CD4-positive, alpha-beta T cell treated with Interleukin-17A for 4 hours (primary cell): ENCODE results near the gene ESF1.

Experiments used
- DNase-seq: peaks from one replicate; pipeline ENCODE4 v3.0.0-alpha.2; 2020; ENCODE audit warnings: mixed read lengths

ESF1 gene

GRCh38 chr20:13736436-13737191, 48.1 kb downstream of the ESF1 start:
- no peak for DNase-seq

GRCh38 chr20:13735826-13736225, 48.9 kb downstream of the ESF1 start:
- no peak for DNase-seq

DNA sequence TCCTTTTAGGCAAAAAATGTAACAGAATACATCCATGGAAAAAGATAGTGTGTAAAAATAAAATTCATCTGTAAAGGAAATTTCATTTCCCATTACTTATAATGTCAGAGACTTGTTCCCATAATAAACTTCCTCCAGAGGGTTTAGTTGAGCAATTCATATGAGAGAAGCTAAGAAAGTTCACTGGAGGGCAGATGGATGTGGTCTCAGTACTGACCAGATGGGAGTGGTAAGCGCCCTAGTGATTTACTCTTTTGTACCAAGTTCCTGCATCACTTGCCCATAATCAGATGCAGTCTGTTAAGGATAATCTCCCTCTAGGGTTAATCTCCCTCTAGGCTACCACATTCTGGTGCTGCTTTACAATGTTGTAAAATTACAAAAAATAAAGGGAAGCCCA, 61.7 kb downstream of the ESF1 start:
- DNase-seq = no peak

DNA sequence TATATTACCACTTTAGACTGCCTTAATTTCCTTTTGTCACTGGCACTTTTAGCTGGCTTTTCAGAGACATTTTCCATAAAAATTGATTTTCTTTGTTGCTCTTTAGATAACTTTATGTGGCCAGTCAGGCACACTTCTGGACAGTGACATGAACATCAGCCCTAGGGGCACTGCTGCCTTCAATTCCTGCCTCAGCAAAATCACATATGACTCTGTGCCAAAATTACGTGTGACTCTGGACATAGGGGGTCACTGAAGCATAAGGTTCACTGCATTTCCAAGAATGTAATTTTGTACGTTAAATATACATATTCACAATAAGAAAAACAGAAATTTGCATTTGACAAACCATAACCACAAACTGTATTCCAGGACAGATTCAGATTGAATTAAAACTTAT, 66.5 kb downstream of the ESF1 start:
- no peak for DNase-seq

- no peak for DNase-seq
These were observed 67.1 kb downstream of the ESF1 start for GRCh38 chr20:13717631-13718044.

- no peak for DNase-seq
These were observed 69.5 kb downstream of the ESF1 start for GRCh38 chr20:13715171-13715570.

DNA sequence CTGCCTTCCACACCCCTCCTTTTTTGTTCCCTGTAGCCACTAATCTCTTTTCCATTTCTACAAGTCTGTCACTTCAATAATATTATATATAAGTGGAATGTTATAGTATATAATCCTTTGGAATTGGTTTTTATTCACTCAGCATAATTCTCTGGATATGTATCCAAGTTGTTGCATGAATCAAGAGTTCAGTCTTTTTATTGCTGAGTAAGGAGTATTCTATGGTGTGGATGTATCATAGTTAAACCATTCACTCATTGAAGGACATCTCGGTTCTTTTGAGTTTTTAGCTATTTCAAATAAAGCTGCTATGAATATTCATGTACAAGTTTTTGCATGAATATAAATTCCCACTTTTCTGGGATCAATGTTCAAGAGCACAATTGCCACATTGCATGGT, 76.5 kb downstream of the ESF1 start:
- DNase-seq = no peak

DNA sequence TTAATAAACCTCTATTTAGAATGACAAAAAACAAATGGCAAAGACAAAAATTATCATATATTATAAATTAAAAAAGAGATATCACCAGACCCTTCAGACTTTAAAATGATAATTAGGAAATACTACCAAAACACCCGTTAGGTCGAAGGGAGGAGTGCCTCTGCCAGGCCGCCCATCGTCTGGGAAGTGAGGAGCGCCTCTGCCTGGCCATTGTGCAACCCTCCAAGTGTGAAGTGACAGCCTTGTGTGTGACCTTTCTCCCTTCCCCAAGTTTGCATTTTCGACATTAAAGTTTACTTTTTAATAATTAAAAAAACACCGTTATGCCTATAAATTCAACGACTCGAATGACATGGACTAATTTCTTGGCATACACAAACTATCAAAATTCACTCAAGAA, 81.5 kb downstream of the ESF1 start:
- DNase-seq = no peak

GRCh38 chr20:13701486-13701885, 83.2 kb downstream of the ESF1 start:
- DNase-seq = no peak

GRCh38 chr20:13700761-13701160, 84.0 kb downstream of the ESF1 start:
- DNase-seq = no peak

DNA sequence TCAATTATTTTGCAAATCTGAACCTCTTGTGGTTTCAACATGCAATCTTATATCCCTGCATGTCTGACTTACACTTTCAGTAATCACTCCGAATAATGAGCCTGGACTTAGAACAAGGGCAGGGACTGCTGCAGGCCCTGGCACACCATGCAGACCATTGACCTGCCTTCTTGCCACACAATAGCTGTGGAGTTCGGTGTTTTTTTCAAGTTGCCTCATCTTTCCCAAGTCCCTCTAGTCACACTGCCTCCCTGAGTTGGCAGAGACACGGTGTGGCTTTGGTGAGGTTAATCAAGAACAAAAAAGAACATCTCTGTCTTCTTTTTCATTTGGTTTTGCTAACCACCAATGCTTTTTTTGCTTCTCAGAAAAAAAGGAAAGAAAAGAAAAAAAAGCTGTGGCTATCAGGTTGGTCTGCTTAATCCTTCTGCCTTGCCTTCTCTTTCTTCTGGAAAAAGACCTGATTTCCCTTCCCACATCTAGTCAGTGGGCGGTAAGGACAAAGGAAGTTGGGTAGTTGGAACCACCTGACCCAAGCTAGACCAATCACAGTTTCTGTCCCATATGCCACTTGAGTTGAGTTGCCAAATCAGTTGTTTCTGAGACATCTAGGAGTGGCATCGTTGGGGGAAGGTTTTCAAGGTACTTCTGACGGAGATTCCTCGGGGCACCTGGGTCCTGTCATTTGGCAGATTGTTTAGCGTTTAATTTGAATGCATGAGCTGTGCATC, 90.1 kb downstream of the ESF1 start:
- no peak for DNase-seq

DNA sequence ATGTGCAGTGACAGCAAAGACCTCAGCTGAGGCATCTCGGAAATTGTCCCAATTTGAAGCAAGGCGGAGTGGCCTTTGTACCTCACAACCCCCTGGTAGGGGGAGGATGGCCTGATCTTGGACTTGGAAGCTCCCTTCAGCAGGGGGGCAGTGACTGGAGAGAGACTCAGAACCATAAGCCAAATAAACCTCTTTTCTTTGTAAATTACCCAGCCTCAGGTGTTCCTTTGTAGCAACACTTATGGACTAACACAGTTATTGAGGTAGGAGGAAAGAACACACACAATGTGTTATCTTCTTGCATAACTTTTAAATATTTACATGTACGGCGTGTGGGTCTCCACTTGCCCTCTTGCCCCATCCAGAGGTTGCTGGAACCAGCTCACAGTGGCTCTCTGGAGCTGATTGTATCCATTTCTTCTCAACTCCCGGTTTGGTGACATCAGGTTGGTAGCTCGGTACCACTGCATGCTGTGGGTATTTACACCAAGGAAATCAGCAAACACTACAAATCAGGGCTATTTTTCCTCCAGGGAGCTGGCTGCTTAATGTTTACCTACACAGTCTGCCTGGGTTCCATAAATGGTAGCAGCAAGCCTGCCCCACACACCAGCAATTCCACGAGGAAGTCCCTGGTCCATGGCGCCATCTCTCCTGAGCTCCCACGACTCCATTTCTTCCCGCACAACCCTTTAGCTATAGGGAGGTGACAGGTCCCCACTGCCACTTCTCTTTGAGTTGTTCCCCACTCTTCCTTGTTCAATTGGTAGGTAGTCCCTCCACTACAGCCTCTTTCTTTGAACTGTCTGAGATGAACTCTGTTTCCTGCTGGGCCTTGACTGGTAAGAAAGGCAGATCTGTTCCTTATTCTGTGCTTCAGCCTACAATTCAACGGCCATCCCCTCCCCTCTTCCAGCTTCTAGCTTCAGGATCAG, 91.7 kb downstream of the ESF1 start:
- DNase-seq = no peak

- DNase-seq = no peak
These were observed 93.8 kb downstream of the ESF1 start for GRCh38 chr20:13690943-13691342.

DNA sequence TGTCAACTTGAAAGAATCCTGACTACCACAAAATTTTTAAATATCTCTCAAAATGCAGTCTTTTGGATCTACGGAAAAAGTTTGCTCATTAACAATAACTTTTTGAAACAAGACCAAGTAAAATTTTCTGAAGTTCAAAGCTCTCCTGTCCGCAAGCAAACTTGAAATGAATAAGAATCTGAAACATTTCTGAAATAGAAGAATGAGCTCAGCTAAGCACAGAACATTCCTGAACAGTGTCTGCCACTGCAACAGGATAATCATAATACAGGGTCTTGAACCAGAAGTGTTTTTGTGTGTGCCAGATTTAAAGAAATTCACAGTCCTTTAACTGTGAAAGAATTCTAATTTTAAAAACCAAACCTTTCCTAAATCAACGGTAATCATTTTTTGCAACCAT, 96.9 kb downstream of the ESF1 start:
- no peak for DNase-seq

GRCh38 chr20:13685623-13686022, 99.1 kb downstream of the ESF1 start:
- DNase-seq = no peak

DNA sequence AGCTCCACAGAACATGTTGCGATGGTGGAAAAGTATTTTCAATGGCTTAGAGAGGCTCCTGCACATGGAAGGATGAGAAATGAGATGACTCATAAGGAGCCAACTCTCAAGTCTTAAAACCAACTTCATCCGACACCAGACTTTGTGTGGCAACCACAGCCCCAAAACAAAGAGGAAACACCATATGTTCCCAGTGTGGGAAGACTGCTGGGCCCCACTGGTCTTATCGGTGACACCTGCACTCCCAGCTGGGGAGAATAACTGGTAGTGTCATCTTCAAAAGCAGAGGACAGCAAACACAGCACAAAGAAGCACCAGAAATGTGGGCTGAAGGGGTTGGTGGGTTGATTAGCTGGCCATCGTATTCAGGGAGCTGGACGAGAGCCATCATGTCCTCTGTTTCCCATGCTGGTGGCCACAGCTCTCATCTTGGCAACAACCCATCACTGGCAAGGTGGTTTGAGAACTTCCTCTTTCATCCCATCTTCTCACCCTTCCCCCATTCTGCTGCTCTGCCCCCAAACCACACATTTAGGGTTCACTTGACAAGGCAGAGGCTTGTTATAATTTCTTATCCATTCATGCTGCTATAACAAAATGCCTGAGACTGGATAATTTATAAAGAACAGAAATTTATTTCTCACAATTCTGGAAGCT, 100.0 kb downstream of the ESF1 start:
- no peak for DNase-seq

- no peak for DNase-seq
These were observed 100.9 kb downstream of the ESF1 start for GRCh38 chr20:13683833-13684232.

DNA sequence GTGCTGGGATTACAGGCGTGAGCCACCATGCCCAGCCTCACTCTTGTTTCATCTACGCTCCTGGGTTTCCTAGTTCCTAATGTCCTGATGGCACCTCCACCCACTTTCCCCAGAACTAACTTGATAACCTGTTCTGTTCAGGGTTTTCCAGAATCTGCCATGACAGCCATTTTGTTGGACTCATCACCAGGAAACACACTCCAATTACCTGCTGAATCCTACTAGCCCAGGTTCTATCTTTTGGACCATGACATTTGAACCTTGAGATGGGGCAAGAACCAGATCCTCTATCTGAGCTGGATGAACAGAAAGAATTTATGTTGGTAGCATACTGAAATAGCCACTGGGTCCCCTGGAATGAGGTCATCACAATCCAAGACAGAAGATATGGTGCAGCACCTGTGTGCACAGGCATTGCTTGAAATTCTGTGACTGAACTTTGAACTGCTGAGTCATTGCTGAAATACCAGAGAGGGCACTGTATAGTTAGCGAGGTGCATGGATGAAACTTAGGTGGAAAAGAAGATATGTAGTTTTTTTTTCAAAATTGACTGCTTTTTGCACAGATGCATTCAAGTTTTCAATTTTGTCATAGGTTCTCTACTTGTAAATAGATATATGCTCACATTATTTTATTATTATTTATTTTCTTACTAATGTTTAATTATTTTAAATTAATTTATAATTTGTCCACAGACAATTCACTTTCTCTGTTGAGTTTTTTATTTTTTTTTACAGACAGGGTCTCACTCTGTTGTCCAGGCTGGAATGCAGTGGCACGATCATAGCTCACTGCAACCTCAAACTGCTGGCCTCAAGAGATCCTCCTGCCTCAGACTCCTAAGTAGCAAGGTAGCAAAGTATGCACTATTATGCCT, 103.2 kb downstream of the ESF1 start:
- no peak for DNase-seq

GRCh38 chr20:13678944-13679343, 105.8 kb downstream of the ESF1 start:
- no peak for DNase-seq

GRCh38 chr20:13677241-13677640, 107.5 kb downstream of the ESF1 start:
- DNase-seq = no peak

DNA sequence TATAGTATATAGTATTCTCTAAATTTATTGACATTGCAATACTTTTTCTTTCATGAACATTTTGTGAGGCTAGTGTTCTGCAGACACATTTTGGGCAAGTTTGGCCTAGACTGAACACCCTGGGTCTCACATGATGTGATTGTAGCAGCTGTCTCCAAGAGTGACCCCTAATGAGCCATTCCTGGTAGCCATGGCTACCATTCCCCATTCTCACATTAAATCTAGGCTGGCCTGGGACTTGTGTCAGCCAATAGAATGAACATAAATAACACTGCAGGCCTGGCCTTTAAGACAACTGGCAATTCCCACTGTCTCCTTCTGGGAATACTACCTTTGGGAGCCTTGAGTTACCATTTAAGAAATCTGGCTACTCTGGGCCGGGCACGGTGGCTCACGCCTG, 108.0 kb downstream of the ESF1 start:
- DNase-seq = no peak

DNA sequence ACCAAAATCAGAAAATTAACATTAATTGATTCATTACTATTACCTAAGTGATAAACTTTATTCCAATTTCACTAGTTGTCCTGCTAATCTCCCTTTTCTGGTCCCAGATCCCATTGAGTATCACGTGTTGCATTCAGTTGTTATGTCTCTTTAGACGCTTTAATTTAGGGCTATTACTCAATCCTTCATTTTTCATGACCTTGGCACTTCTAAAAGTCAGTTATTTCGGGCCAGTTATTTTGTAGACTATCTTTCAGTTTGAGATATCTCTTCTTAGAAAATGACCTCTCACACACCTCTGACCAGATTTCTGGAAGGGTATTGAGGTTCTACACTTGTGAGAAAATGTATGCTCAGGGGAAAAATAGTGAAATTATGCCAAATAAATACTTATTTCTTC, 112.0 kb downstream of the ESF1 start:
- DNase-seq = no peak
